GM19395 (cell line): Measurements from ENCODE around the gene PDE1A.

Experiments
- ATAC-seq: cut with Tn5 transposase; IDR thresholded peaks from one replicate; pipeline ENCODE4 v1.9.1; 2021; ENCODE audit warnings: mild to moderate bottlenecking, moderate library complexity; ENCODE audit not compliant: unreplicated experiment

Gene PDE1A

GRCh38 chr2:182426918-182427240 is at the start of gene PDE1A:
Gene PDE1A (minus strand): TSS chr2:182427036.
- ATAC-seq: no peak

- no peak for ATAC-seq
These were observed 46.8 kb upstream of the PDE1A start for GRCh38 chr2:182473635-182474034.

- no peak for ATAC-seq
These were observed 36.9 kb upstream of the PDE1A start for GRCh38 chr2:182463760-182464159.

GRCh38 chr2:182456784-182457183 is 29.9 kb upstream of the PDE1A start:
- ATAC-seq: no peak

- no peak for ATAC-seq
These were observed 25.7 kb upstream of the PDE1A start for GRCh38 chr2:182452456-182452990.

- no peak for ATAC-seq
These were observed 21.5 kb upstream of the PDE1A start for GRCh38 chr2:182448371-182448770.

GRCh38 chr2:182447863-182448262 is 21.0 kb upstream of the PDE1A start:
- ATAC-seq: no peak

- no peak for ATAC-seq
These were observed 20.3 kb upstream of the PDE1A start for GRCh38 chr2:182447163-182447562.

GRCh38 chr2:182446087-182446486 is 19.3 kb upstream of the PDE1A start:
- no peak for ATAC-seq

GRCh38 chr2:182445391-182445965 is 18.6 kb upstream of the PDE1A start:
- ATAC-seq: no peak

GRCh38 chr2:182444806-182445205 is 18.0 kb upstream of the PDE1A start:
- no peak for ATAC-seq

- ATAC-seq: no peak
These were observed 17.3 kb upstream of the PDE1A start for GRCh38 chr2:182444170-182444569.

- no peak for ATAC-seq
These were observed 9.4 kb upstream of the PDE1A start for GRCh38 chr2:182436252-182436651.

GRCh38 chr2:182435754-182436153 is 8.9 kb upstream of the PDE1A start:
- no peak for ATAC-seq

- no peak for ATAC-seq
These were observed 5.2 kb upstream of the PDE1A start for GRCh38 chr2:182432051-182432450.

- no peak for ATAC-seq
These were observed 1.6 kb upstream of the PDE1A start for GRCh38 chr2:182428476-182428875.

GRCh38 chr2:182426082-182426917 is 536 bp downstream of the PDE1A start:
- ATAC-seq: no peak

GRCh38 chr2:182422864-182423263 is 4.0 kb downstream of the PDE1A start:
- ATAC-seq: no peak

GRCh38 chr2:182420669-182421068 is 6.2 kb downstream of the PDE1A start:
- no peak for ATAC-seq

- no peak for ATAC-seq
These were observed 10.0 kb downstream of the PDE1A start for GRCh38 chr2:182416861-182417260.

GRCh38 chr2:182416191-182416590 is 10.6 kb downstream of the PDE1A start:
- ATAC-seq: no peak

- no peak for ATAC-seq
These were observed 11.1 kb downstream of the PDE1A start for GRCh38 chr2:182415771-182416170.
